MM.1S (cell line): ENCODE measurements around the gene RPL19.

ENCODE experiments used
- EZH2 ChIP-seq: fragments of 300-600 bp; sonication (generic); optimal IDR thresholded peaks from 2 replicates; pipeline ENCODE3; 2017; ENCODE audit warnings: low read depth, mild to moderate bottlenecking, antibody characterized with exemption, low read length, mixed read lengths
- TF ChIP-seq, protein P1 (sequence below): fragments of 300-600 bp; sonication (generic); IDR thresholded peaks from 2 replicates; pipeline ENCODE4 v1.5.1; 2016; ENCODE audit warnings: antibody characterized with exemption, low read length, mixed read lengths

DNA sequence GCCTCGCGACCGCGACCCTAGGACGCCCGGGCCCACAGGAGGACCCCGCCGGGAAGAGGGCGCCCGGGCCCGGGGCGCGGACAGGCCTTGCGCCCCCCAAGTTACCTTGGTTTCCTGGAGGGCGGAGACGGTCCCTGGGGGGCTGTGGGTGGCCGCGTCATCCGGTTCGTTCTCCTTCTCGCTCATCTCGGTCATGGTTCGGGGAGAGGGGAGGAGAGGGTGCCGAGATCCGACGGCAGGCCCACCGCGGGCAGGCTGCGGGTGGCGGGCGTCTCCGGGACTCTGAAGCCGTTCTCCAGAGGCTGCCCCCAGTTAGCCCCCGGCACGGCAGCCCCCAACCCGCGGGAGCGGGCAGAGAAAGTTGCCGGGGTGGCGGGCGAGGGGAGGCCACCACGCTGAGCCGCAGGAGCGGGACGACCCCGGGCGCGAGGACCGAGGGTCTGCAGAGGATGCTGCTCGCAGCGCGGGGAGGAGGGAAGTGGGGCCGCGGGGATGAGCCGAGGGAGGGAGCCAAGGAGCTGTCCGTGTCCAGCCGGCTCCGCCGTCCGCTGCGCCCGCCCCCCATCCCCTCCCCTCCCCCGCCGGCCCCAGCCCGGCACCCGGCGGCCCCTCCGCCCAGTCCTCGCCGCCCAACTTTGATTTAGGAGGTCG, 25.4 kb downstream of the RPL19 start, which contains the start of gene STAC2:
- peak; percentile 68 for TF ChIP-seq EZH2
- TF ChIP-seq, protein P1, sequence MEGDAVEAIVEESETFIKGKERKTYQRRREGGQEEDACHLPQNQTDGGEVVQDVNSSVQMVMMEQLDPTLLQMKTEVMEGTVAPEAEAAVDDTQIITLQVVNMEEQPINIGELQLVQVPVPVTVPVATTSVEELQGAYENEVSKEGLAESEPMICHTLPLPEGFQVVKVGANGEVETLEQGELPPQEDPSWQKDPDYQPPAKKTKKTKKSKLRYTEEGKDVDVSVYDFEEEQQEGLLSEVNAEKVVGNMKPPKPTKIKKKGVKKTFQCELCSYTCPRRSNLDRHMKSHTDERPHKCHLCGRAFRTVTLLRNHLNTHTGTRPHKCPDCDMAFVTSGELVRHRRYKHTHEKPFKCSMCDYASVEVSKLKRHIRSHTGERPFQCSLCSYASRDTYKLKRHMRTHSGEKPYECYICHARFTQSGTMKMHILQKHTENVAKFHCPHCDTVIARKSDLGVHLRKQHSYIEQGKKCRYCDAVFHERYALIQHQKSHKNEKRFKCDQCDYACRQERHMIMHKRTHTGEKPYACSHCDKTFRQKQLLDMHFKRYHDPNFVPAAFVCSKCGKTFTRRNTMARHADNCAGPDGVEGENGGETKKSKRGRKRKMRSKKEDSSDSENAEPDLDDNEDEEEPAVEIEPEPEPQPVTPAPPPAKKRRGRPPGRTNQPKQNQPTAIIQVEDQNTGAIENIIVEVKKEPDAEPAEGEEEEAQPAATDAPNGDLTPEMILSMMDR: no peak
